Gastroesophageal sphincter (tissue), 3 donors: Measurements from ENCODE around the gene GMEB2.

ENCODE experiments used
- CTCF ChIP-seq, 4 experiments: fragments of 200-600 bp in 2 of 4; fragments of 450-650 bp in 2 of 4; sonication (generic) in 1 of 4; IDR thresholded peaks; one replicate each; pipeline ENCODE4 v1.5.1; 2017 to 2019; ENCODE audit warnings: antibody characterized with exemption in 4 of 4, mild to moderate bottlenecking in 2 of 4, moderate library complexity in 2 of 4
- EP300 ChIP-seq: sonication (generic); formaldehyde crosslinking; IDR thresholded peaks from one replicate; pipeline ENCODE4 v1.6.1; 2017; ENCODE audit warnings: antibody characterized with exemption, mild to moderate bottlenecking
- POLR2A ChIP-seq, 2 donors: fragments of 450-650 bp; IDR thresholded peaks; one replicate each; pipeline ENCODE4 v1.6.1; 2017; ENCODE audit warnings: antibody characterized with exemption in 2 of 2, mild to moderate bottlenecking in 2 of 2, moderate library complexity in 1 of 2
- POLR2AphosphoS5 ChIP-seq: sonication (generic); formaldehyde crosslinking; IDR thresholded peaks from one replicate; pipeline ENCODE4 v1.6.1; 2017; ENCODE audit warnings: antibody characterized with exemption

- TF ChIP-seq CTCF (IDR thresholded peaks at IDR 0.05) (no peak), POLR2A (IDR thresholded peaks at IDR 0.05) (no peak), POLR2AphosphoS5 (no peak), EP300 (no peak)
Observed at GRCh38 chr20:63618291-63618980, 8.5 kb downstream of the GMEB2 start.
